ENCODE data around the gene SGCD. TPM values are rescaled to one million over a fixed set of nuclear protein-coding genes. Genes with fewer than 3 reads are reported as not detected.

The SGCD gene
- total and polyA plus RNA-seq, 2 of the 4 experiments (the other 2 are of a cell fraction): 5.8 to 10.6 TPM

- no peak overlapping the region for H2BK20ac ChIP-seq (ENCODE audit: low read depth, low read length)
- H3K4me1 ChIP-seq (ENCODE audit: control insufficient read depth, insufficient read depth, low read length): no peaks in the 10 kb centered on the region
- no peak overlapping the region for H3K27ac ChIP-seq (ENCODE audit: insufficient read depth, low read length)
- no peak for DNase-seq
- dilution Hi-C loops (cut with HindIII; ENCODE audit: low sequenced_read_pairs, unreplicated experiment) (no loop called here), intact Hi-C loops (cut with micrococcal nuclease) (no loop called here), in situ Hi-C loops (cut with MboI; ENCODE audit: low sequenced_read_pairs) (no loop called here)
- H2AFZ ChIP-seq (replicated peaks; ENCODE audit: low read length, poor library complexity): no peak overlapping the region
- H3K56ac ChIP-seq (ENCODE audit: extremely low read depth, insufficient read depth, low read length): no peak overlapping the region
- no peak overlapping the region for H3K9ac ChIP-seq (ENCODE audit: low read depth, low read length)
- H2BK120ac ChIP-seq (ENCODE audit: low read depth, low read length): no peak overlapping the region
- no peak overlapping the region for H3K4me3 ChIP-seq (ENCODE audit: insufficient read depth, low read depth, low read length)
- no peak overlapping the region for H2BK5ac ChIP-seq (ENCODE audit: low read depth, low read length, poor library complexity, severe bottlenecking)
- no peak overlapping the region for H2AK5ac ChIP-seq (ENCODE audit: low read depth, low read length)
- H4K91ac ChIP-seq (ENCODE audit: insufficient read depth, low read depth, low read length): no peak overlapping the region
- no CpG with 5 or more reads among the region's 5 CpGs for WGBS, 2 experiments (ENCODE audit: extremely low coverage in 2 of 2, insufficient read length in 1 of 2)
- no TSS peak for BruUV-seq (replicated peaks)
- H4K5ac ChIP-seq (ENCODE audit: low read depth, low read length): no peak overlapping the region
- ChIA-PET POLR2A (ENCODE audit: unreplicated experiment) (no interaction called here), CTCF (no interaction called here)
- H3K23ac ChIP-seq (ENCODE audit: low read depth, low read length): no peak overlapping the region
- H3K9me3 ChIP-seq (ENCODE audit: control insufficient read depth, insufficient read depth, low read length): peaks cover 2% of the 10 kb centered on the region; the same call in 1 of the 2 replicates
- no peak for TF ChIP-seq MAFK (IDR thresholded peaks at IDR 0.05; ENCODE audit: low read depth, low read length)
- no peaks in the 10 kb centered on the region for H4K20me1 ChIP-seq (ENCODE audit: insufficient read depth, low read length)
- H3K36me3 ChIP-seq (ENCODE audit: control insufficient read depth, insufficient read depth, low read length): no peaks in the 10 kb centered on the region
- H3K4me2 ChIP-seq (ENCODE audit: low read depth, low read length): no peak overlapping the region
- H2BK15ac ChIP-seq (ENCODE audit: low read depth, low read length): no peak overlapping the region
- H3K14ac ChIP-seq (replicated peaks; ENCODE audit: low read depth, low read length): no peak overlapping the region
- H3K79me1 ChIP-seq (ENCODE audit: low read depth in 1 of 2, low read length in 2 of 2): no peaks in the 10 kb centered on the region
- ATAC-seq (ENCODE audit: low read depth): no peak
- no peak overlapping the region for H3K18ac ChIP-seq (ENCODE audit: low read depth, low read length)
- no peaks in the 10 kb centered on the region for H3K27me3 ChIP-seq (ENCODE audit: control insufficient read depth, insufficient read depth, low read length)
- no peaks in the 10 kb centered on the region for H3K9me1 ChIP-seq (ENCODE audit: insufficient read depth, low read length)
- H2AK9ac ChIP-seq (replicated peaks; ENCODE audit: low read depth, low read length, poor library complexity): no peak overlapping the region
- no peak overlapping the region for H3K4ac ChIP-seq (ENCODE audit: low read depth, low read length)
- no peak overlapping the region for H4K8ac ChIP-seq (ENCODE audit: low read depth in 2 of 2, low read length in 2 of 2)
Observed at GRCh38 chr5:156802501-156802900, 475.5 kb downstream of the SGCD start.

Measured in IMR-90 (cell line).